MM.1S (cell line): Measurements from ENCODE around the gene ADAD1.

ENCODE experiments used
- DNase-seq: peaks from one replicate; pipeline ENCODE4 v3.0.0-alpha.2; 2015
- H2AFZ ChIP-seq: fragments of 300-600 bp; sonication (generic); 2 replicates; pipeline ENCODE4 v1.6.0; 2016; ENCODE audit warnings: antibody characterized with exemption, low read length
- H3F3A ChIP-seq: fragments of 300-600 bp; sonication (generic); 2 replicates; pipeline ENCODE4 v1.6.1; 2016; ENCODE audit warnings: mild to moderate bottlenecking, antibody characterized with exemption, low read length, moderate library complexity, mixed read lengths; ENCODE audit not compliant: insufficient read depth
- H3K27ac ChIP-seq: fragments of 300-600 bp; sonication (generic); 2 replicates; pipeline ENCODE4 v1.5.1; 2016; ENCODE audit warnings: mild to moderate bottlenecking, low read length
- H3K27me3 ChIP-seq: fragments of 300-600 bp; sonication (generic); replicated peaks from 2 replicates; pipeline ENCODE4 v1.6.0; 2016; ENCODE audit warnings: low read length; ENCODE audit not compliant: insufficient read depth
- H3K36me3 ChIP-seq: fragments of 300-600 bp; sonication (generic); replicated peaks from 2 replicates; pipeline ENCODE4 v1.6.1; 2016; ENCODE audit warnings: mild to moderate bottlenecking, low read length, mixed read lengths; ENCODE audit not compliant: insufficient read depth
- H3K4me1 ChIP-seq: fragments of 300-600 bp; sonication (generic); 2 replicates; pipeline ENCODE4 v1.6.1; 2016; ENCODE audit warnings: low read length, mixed read lengths
- H3K4me2 ChIP-seq: fragments of 300-600 bp; sonication (generic); 2 replicates; pipeline ENCODE4 v1.6.0; 2016; ENCODE audit warnings: low read depth, low read length
- H3K4me3 ChIP-seq: fragments of 300-600 bp; sonication (generic); 2 replicates; pipeline ENCODE4 v1.5.1; 2016; ENCODE audit warnings: low read length, mixed read lengths
- H3K79me2 ChIP-seq: fragments of 300-600 bp; sonication (generic); 2 replicates; pipeline ENCODE4 v1.6.1; 2016; ENCODE audit warnings: mixed run types, low read length, mixed read lengths
- H3K9ac ChIP-seq: fragments of 300-600 bp; sonication (generic); 2 replicates; pipeline ENCODE4 v1.6.1; 2016; ENCODE audit warnings: low read length, mixed read lengths
- H3K9me2 ChIP-seq: fragments of 300-600 bp; sonication (generic); replicated peaks from 2 replicates; pipeline ENCODE4 v1.6.1; 2016; ENCODE audit warnings: mild to moderate bottlenecking, low read length, mixed read lengths; ENCODE audit not compliant: insufficient read depth
- H3K9me3 ChIP-seq: fragments of 300-600 bp; sonication (generic); replicated peaks from 2 replicates; pipeline ENCODE4 v1.6.1; 2016; ENCODE audit warnings: mild to moderate bottlenecking, low read length, mixed read lengths; ENCODE audit not compliant: insufficient read depth
- H4K20me1 ChIP-seq: fragments of 300-600 bp; sonication (generic); 2 replicates; pipeline ENCODE4 v1.6.1; 2016; ENCODE audit warnings: mild to moderate bottlenecking, low read length, moderate library complexity, mixed read lengths; ENCODE audit not compliant: insufficient read depth
- EZH2 ChIP-seq: fragments of 300-600 bp; sonication (generic); optimal IDR thresholded peaks from 2 replicates; pipeline ENCODE3; 2017; ENCODE audit warnings: low read depth, mild to moderate bottlenecking, antibody characterized with exemption, low read length, mixed read lengths
- EZH2phosphoT487 ChIP-seq: fragments of 300-600 bp; sonication (generic); IDR thresholded peaks from 2 replicates; pipeline ENCODE4 v1.6.1; 2018; ENCODE audit warnings: antibody characterized with exemption, low read length
- TF ChIP-seq, protein P1 (sequence below): fragments of 300-600 bp; sonication (generic); IDR thresholded peaks from 2 replicates; pipeline ENCODE4 v1.5.1; 2016; ENCODE audit warnings: antibody characterized with exemption, low read length, mixed read lengths

The ADAD1 gene

DNA sequence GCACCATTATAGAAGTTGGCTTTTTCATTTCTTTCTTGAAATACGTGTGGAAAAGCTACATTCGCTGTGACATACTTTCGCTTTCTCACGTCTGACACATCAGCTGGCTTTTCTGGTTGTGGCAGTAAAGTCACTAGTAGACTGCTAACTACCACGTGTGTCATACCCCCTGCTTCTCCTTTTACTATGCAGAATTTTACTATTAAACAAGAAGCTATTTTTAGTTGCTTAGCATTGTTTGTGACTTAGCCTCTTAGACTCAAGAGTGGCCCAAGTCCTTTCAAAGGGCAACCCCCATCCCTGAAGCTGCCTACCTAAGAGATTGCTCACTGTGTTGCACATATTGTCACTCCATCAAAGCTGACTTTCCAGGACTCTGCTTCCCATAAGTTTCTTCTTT, 79.8 kb downstream of the ADAD1 start:
- H3K36me3 ChIP-seq, result no peaks in the 10 kb centered on the region
- no peak overlapping the region for H3K4me3 ChIP-seq
- H3K9ac ChIP-seq, result no peak overlapping the region
- H3K4me1 ChIP-seq, result peaks cover 12% of the 10 kb centered on the region; the same call in 1 of the 2 replicates
- no peaks in the 10 kb centered on the region for H4K20me1 ChIP-seq
- H2AFZ ChIP-seq, result no peak overlapping the region
- H3K27ac ChIP-seq, result no peak overlapping the region
- H3K79me2 ChIP-seq, result no peaks in the 10 kb centered on the region
- H3K9me3 ChIP-seq, result no peaks in the 10 kb centered on the region
- peaks cover 13% of the 10 kb centered on the region for H3K27me3 ChIP-seq
- TF ChIP-seq EZH2, result no peak
- TF ChIP-seq, protein P1, sequence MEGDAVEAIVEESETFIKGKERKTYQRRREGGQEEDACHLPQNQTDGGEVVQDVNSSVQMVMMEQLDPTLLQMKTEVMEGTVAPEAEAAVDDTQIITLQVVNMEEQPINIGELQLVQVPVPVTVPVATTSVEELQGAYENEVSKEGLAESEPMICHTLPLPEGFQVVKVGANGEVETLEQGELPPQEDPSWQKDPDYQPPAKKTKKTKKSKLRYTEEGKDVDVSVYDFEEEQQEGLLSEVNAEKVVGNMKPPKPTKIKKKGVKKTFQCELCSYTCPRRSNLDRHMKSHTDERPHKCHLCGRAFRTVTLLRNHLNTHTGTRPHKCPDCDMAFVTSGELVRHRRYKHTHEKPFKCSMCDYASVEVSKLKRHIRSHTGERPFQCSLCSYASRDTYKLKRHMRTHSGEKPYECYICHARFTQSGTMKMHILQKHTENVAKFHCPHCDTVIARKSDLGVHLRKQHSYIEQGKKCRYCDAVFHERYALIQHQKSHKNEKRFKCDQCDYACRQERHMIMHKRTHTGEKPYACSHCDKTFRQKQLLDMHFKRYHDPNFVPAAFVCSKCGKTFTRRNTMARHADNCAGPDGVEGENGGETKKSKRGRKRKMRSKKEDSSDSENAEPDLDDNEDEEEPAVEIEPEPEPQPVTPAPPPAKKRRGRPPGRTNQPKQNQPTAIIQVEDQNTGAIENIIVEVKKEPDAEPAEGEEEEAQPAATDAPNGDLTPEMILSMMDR, result no peak
- TF ChIP-seq EZH2phosphoT487, result no peak
- H3K4me2 ChIP-seq, result no peak overlapping the region
- no peak for DNase-seq
- H3K9me2 ChIP-seq, result no peaks in the 10 kb centered on the region
- H3F3A ChIP-seq, result no peaks in the 10 kb centered on the region

DNA sequence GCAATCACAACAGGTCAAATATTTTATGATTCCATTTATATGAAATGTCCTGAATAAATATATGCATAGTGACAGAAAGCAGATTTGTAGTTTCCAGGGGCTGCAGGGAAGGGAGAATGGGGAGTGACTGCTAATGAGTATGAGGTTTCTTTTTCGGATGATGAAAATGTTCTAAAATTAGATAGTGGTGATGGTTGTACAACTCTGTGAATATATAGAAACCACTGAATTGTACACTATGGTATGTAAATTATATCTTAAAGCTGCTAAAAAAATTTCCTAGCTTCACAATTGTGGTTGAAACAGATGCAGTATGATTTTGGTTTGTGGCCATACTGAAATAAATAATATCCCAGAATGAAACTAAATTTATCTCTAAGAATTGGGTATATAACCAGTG, 90.6 kb downstream of the ADAD1 start:
- H3K27me3 ChIP-seq, result peaks cover 5% of the 10 kb centered on the region; the same call in 1 of the 2 replicates
- no peak overlapping the region for H2AFZ ChIP-seq
- peaks cover 4% of the 10 kb centered on the region; the same call in 1 of the 2 replicates for H3F3A ChIP-seq
- no peak overlapping the region for H3K27ac ChIP-seq
- H3K36me3 ChIP-seq, result no peaks in the 10 kb centered on the region
- H3K9me2 ChIP-seq, result no peaks in the 10 kb centered on the region
- no peaks in the 10 kb centered on the region for H3K79me2 ChIP-seq
- H3K4me1 ChIP-seq, result peaks cover 16% of the 10 kb centered on the region
- peak overlapping the region; percentile 14; the same call in 1 of the 2 replicates for H3K4me2 ChIP-seq
- H3K4me3 ChIP-seq, result no peak overlapping the region
- H4K20me1 ChIP-seq, result no peaks in the 10 kb centered on the region
- TF ChIP-seq EZH2 (no peak), EZH2phosphoT487 (no peak)
- TF ChIP-seq, protein P1, result no peak
- DNase-seq, result peak; percentile 81
- H3K9me3 ChIP-seq, result no peaks in the 10 kb centered on the region
- H3K9ac ChIP-seq, result no peak overlapping the region

DNA sequence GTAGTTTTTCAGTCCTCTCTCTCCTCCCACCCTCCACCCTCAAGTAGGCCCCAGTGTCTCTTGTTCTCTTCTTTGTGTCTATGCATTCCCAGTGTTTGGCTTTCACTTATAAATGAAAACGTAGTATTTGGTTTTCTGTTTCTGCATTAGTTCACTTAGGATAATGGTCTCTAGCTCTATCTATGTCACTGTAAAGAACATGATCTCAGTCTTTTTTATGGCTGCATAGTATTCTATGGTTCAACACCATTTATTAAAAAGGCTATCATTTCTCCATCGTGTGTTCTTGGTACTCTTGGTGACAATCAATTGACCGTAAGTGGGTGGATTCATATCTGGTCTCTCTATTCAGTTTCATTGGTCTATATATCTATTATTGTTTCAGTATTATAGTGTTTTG, 96.4 kb downstream of the ADAD1 start:
- Histone ChIP-seq H3K9ac (no peak overlapping the region), H3K27ac (no peak overlapping the region), H3K9me3 (no peaks in the 10 kb centered on the region), H3K9me2 (no peaks in the 10 kb centered on the region), H3K27me3 (no peaks in the 10 kb centered on the region), H2AFZ (no peak overlapping the region), H4K20me1 (no peaks in the 10 kb centered on the region), H3F3A (no peaks in the 10 kb centered on the region), H3K36me3 (no peaks in the 10 kb centered on the region), H3K4me3 (no peak overlapping the region), H3K4me1 (peaks cover 4% of the 10 kb centered on the region), H3K4me2 (no peak overlapping the region), H3K79me2 (no peaks in the 10 kb centered on the region)
- no peak for DNase-seq
- TF ChIP-seq EZH2phosphoT487 (no peak), EZH2 (no peak)
- TF ChIP-seq, protein P1, result no peak
